ENCODE measurements around the gene STK11.
A peak's percentile ranks its signal among the peaks of the same experiment; 100 is the strongest.

The STK11 gene

DNA sequence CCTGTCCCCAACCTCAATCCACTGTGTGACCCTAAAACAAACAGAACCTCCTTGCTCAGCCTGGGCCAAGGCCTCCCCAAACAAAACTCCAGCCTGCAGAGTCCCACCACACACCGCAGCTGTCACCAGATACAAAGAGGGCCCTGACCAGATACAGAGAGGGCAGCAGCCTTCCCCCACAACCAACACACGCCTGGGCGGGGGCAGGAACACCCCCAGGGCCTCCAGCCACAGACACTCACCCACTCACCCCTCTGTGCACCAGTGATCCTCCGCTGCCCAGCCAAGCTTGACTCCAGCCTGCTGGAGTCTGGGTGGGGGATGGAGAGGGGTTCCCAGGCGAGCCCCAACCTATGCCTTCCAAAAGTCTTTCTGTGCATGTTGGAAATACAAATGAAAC, 57.6 kb downstream of the STK11 start:
- DNase-seq: no peak

DNA sequence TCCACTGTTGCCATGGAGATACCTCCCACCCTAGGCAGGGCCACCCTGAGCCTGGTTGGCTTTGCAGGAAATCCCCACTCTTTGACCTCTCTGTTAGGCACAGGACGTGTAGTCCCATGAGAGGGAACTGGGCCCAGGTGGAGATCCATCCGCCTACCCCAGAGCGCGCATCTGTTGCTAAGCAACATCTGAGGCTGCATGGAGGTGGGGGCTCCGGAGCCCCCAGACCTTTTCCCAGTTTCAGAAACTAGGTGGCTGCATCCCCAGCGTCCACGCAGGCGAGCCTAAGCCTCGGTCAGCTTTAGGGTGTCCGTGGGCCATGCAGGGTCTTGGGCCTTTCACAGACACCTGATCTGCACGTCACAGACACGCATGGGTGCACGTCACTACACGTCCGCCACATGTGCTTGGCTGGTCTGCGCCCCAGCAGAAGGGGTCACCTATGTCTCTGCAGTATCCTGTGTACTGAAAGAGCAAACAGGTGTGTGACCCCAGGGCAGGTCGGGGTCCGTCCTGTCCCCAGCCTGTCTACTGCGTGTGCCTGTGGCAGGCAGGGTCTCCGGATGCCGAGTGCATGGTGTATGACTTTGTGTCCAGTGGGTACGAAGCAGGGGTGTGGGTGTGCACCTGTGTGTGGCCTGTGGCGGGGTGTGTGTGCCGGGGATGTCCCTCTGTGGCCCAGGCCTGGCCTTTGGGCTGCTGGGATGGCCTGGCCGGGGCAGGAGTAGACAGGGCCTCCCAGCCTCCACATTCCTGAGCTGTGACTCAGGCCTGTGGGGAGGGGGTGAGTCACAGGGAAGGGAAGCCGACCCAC, 59.4 kb downstream of the STK11 start:
- no peak for DNase-seq

DNA sequence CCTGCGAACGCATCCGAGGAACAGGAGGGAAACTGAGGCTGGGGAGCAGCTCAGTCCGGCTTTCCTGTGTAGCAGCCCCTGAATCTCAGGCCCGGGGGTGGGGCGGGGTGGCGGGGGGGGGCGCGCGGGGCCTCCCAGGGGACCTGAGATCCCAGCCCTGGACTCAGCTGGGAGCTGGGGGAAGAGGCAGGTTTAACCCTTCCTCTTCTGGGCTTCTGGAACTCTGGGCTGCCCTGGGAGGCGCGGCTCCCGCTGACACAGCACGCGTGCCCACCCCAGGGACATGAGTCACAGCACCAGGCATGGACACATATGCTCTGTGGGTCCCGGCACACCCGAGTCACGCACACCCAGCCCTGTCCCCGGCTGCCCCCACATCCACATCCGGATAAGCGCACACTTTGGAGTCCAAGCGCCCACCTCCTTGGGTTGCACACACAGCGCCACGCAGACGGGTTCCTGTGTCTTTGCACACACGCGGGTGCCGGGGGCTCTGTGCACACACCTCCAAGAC, 60.1 kb downstream of the STK11 start:
- DNase-seq: no peak

DNA sequence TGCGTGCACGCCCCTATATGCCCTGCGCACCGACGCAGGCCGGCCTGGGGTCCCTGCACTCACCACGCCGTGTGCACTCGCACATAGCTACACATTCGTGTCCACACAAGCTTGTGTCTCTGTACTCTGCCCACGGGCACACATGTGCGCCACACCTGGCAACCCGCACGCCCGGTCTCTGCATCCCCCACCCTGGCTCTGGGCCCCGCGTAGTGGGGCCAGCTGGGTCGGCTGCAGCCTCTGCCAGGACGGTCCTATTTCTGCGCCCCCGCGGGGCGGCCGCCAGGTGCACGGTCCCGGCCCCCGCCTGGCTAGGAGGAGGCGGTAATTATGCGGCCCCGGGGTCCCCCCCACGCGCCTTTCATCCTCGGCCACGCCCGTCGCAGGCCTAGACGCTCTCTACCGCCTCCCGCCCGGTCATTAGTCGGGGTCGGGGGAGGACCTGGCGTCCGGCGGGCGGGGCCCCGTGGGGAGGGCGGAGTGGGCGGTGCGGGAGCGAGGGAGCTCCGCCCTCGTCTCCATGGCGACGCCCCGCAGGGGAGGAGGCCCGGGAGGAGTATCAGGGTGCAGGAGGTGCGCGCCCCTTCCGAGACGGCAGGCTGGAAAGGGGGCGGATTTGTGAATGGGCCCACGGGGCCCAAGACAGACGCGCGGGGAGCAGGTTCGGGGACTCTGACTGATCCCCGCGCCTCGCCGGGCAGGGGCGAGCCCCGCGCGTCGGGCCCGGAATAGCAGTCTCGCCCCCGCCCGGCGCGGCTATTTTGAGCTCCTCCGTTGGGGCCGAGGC, 60.7 kb downstream of the STK11 start:
- peak; percentile 77 for DNase-seq

DNA sequence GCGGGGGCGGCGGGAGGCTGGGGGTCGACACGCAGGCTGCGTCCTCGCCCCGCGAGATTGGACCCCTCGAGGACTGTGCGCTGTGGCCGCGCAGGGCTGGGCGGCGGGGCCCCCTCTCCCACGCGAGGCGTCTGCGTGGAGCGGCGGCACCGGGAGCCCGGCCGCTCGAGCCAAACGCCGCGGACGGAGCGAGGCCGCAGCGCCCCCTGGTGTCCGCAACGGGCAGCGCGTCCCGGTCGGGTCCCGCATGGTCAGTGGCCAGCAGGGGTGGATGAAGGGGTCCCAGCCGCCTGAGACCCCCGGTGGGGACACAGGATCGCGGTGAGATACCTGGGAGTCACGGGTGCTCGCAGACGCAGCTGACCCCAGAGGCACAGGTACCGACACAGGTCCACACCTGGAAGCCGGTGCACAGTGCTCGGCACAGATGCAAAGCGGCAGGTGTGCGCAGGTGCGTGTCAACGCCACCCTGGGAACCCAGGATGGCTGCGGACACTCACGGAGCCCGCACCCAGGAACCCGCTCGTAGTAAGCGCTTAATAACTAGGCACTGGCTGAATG, 61.4 kb downstream of the STK11 start:
- DNase-seq: no peak

DNA sequence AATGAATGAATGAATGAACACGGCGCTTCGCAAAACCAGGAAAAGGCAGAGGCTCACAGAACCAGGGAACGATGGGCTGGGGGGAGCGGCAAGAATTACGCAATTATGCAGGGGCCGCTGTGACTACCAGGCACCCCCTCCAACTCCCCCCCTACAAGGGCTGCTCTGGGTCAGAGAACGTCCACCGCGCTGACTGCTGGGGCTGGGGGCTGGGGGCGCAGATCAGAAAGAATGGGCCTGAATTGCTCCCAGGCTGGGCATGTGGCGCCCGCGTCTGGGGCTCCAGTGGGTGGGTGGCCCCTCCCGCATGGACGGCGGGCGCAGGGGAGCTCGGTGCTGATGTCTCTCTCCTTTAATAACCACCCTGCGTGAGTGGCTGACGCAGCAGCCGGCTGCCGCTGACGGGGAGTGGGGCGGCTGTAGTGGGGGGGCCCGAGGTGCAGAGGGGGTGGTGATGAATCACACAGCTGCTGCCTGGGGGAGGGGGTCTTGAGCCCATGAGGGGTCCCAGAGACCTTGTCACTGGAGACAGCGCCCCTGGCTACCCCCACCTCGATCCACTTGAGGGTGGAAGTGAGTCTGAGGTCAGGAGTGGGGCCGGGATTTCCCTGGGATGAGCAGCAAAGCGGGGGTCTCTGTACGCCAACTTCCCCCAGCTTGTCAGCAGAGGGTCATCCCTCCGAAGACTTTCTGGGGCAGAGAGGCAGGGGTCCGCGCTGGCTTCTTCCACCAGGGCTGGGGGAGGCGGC, 62.1 kb downstream of the STK11 start:
- DNase-seq: peak; percentile 44

DNA sequence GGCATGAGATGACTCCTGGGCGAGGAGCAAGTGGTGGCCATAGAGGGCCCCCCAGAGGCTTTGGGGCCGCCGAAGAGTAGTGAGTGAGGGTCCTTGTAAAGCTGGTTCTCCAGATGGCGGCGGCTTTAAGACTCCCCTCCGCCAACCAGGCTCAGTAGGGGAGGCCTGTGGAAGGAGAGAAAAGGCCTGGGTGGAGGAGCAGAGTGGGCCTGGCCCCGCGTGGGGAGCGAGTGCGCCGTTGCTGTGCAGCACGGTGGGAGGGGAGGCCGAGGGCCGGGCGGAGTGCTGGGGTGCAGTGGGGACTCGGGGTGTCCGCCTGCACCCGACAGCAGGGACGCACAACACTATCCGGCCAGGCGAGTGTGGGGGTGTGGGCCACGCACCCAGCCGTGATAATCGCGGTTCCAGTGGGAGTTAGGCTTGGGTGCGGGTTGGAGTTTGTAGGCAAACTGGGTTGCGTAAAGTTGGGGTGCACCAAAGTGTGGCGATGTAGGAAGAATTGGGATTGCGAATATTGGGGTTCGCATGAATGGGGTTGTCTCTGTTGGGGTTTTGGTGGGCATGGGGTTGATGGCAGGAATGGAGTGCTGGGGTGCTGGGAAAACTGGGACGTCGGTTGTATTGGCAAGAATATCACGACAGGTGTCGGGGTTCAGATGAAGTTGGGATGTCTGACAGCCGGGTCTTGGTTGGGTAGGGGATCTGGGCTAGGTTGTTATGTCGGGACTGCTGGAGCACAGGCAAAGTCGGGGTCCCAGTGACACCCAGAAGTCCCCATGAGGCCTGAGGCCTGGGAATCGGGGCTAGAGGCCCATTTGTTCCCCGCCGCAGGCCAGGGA, 62.9 kb downstream of the STK11 start:
- no peak for DNase-seq

DNA sequence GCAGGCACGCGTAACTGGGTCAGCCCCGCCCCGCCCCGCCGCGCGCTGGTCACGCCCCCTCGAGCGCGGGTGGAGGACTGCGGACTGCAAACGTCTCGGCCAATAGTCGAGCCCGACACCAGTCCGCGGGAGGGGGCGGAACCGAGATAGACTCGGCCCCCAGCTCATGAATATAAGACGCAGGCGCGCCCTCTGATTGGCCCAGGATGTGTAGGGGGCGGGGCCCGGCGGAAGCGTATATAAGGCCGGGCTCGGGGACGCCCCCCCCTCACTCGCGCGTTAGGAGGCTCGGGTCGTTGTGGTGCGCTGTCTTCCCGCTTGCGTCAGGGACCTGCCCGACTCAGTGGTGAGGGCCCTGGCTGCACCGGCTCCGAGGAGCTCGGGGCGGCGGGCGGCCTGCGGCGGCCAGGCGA, 63.5 kb downstream of the STK11 start, which contains the start of gene CIRBP:
Gene CIRBP, plus strand, starts transcription at position 268 of the 413 bp plus-strand sequence. CDS start 1,602 bp downstream, outside the sequence.
- peak; percentile 81 for DNase-seq

DNA sequence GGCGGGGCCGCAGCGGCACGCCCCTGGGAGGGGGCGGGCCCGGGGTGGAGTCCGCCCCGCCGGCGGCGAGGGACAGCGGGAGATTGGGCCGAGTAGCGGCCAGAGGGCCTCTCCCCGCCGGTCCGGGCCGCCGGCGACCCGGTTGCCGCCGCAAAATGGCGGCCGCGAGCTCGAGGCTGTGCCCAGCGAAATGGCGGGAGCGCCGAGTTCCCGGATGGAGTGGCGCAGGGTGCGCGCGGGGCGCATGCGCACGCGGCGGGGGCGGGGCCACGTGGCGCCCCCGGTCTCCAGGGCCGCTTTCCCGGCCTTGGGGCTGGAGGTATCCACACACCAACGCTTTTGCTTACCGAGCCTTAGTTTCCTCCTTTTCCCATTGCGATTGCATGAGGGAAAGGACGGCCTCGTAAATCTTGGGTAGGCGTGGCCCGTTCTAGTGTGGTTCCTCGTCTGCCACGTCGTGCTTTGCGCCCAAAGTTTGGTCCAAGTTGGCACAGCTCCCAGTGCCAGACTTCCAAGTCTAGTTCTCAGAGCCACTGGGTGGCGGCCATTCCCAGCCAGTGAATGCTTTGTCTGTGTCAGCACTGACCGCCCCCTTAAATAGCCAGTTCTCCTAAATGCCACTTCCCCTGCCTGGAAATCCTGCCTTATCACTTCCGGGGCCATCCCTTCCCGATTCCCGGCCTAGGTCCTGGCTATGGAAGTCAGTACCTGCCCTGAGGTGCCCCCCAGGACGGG, 64.1 kb downstream of the STK11 start:
- peak; percentile 62 for DNase-seq

DNA sequence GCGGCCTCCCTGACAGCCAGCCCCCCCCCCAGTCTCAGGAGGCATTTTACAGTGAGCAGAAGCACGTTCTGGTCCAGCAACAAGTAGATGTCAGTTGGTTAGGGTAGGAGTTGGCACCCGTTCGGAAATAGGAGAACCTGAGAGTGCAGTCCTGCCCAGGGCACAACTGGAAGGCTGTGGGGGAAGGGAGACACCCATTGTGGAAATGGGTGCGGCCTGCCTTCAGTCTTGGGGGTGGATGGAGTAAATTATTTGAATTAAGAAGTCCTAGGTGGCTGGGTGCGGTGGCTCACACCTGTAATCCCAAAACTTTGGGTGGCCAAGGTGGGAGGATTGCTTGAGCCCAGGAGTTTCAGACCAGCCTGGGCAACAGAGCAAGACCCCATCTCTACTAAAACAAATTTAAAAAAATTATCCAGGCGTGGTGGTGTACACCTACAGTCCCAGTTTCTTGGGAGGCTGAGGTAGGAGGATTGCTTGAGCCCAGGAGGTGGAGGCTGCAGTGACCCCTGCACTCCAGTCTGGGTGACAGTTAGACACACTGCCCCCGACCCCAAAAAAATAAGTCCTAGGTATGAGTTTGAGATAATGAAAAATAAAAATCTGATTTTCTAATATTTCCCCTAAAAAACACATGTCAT, 64.8 kb downstream of the STK11 start:
- no peak for DNase-seq

DNA sequence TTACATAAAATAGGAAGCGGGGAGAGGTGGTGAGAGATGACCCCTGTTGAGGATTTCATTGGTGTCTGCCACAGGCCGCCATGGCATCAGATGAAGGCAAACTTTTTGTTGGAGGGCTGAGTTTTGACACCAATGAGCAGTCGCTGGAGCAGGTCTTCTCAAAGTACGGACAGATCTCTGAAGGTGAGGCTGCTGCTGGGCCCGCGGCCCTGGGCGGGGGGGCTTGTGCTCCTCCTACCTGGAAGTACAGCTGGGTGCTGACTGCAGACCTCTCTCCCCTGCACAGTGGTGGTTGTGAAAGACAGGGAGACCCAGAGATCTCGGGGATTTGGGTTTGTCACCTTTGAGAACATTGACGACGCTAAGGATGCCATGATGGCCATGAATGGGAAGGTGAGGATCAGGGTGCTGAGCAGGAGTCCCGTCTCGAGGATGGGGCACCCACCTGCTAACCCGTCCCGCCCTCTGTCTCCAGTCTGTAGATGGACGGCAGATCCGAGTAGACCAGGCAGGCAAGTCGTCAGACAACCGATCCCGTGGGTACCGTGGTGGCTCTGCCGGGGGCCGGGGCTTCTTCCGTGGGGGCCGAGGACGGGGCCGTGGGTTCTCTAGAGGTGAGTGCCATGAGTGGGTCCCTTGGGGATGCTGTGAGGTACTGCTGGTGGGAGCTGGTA, 65.4 kb downstream of the STK11 start:
- no peak for DNase-seq

DNA sequence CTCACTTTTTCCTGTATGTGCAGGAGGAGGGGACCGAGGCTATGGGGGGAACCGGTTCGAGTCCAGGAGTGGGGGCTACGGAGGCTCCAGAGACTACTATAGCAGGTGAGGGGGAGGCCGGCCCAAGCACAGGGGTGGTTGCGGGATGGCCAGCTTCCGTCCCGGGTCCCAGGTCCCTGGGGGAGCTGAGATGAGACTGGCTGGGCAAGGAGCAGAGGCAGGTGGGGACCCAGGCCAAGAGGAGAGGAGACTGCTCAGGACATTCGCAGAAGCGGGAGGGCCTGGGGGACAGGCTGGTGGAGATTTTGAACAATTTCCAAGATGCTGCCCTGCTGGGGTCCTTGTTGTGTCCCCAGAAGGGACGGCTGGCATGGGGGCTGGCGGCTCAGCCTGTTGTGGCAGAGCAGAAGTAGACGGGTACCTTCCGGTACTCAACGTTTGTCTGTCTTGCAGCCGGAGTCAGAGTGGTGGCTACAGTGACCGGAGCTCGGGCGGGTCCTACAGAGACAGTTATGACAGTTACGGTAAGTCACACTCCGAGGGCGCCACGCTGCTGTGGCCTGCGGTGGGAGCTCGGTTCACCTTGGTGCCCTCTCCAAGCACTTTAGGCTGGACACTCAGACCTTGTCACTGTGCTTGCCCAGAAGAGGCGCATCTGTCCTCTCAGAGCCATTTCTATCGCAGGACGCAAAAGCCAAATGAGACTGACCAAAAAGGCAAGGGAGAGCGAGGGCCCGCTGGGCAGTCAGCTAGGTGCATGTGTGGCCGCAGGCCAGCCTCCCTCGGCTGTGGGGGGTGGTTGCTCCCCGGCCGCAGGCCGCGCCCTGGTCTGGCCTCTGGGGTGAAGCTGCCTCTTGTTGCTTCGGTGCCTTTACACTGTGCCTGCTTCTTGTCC, 66.2 kb downstream of the STK11 start:
- DNase-seq: no peak

DNA sequence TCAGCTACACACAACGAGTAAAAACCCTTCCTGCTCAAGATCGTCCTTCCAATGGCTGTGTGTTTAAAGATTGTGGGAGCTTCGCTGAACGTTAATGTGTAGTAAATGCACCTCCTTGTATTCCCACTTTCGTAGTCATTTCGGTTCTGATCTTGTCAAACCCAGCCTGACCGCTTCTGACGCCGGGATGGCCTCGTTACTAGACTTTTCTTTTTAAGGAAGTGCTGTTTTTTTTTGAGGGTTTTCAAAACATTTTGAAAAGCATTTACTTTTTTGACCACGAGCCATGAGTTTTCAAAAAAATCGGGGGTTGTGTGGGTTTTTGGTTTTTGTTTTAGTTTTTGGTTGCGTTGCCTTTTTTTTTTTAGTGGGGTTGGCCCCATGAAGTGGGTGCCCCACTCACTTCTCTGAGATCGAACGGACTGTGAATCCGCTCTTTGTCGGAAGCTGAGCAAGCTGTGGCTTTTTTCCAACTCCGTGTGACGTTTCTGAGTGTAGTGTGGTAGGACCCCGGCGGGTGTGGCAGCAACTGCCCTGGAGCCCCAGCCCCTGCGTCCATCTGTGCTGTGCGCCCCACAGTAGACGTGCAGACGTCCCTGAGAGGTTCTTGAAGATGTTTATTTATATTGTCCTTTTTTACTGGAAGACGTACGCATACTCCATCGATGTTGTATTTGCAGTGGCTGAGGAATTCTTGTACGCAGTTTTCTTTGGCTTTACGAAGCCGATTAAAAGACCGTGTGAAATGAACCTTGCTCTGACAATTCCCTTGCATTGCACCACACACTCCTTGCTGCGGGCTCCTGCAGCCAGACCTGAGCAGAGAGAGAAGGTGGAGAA, 67.1 kb downstream of the STK11 start:
- no peak for DNase-seq

DNA sequence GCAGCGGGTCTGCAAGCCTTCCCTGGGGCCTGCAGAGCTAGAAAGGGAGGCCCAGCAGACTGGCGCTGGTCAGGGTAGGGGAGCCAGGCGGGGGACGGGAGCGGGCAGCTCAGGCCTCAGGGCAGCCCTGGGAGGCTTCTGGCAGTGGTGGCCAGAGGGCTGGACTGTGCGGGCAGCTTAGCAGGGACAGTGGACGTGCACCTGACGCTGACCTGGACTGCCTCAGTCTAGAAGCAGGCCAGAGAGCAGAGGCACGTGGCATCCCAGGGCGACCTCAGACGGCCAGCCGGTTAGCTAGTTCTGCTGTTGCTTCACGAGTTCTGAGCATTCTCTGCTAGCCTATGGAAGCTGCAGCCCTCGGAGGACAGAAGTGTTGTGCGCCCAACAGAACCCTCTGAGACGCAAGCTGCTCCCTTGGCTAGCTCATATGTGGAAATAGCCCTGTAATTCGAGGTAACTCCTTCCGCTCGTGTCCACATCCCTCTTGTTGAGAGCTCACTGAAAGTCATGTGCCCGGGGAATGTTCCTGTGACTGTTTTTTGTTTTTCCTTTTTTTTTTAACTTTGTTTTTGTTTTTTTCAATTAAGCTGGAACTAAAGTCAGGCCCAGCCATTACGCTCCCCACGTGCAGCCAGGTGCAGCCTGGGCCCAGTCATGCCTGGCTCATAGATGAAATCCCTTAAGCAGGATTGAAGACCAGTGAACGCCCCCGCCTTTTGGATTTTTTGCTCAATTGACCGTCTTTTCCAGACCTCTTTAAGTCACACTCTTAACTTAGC, 67.9 kb downstream of the STK11 start:
- DNase-seq: no peak

DNA sequence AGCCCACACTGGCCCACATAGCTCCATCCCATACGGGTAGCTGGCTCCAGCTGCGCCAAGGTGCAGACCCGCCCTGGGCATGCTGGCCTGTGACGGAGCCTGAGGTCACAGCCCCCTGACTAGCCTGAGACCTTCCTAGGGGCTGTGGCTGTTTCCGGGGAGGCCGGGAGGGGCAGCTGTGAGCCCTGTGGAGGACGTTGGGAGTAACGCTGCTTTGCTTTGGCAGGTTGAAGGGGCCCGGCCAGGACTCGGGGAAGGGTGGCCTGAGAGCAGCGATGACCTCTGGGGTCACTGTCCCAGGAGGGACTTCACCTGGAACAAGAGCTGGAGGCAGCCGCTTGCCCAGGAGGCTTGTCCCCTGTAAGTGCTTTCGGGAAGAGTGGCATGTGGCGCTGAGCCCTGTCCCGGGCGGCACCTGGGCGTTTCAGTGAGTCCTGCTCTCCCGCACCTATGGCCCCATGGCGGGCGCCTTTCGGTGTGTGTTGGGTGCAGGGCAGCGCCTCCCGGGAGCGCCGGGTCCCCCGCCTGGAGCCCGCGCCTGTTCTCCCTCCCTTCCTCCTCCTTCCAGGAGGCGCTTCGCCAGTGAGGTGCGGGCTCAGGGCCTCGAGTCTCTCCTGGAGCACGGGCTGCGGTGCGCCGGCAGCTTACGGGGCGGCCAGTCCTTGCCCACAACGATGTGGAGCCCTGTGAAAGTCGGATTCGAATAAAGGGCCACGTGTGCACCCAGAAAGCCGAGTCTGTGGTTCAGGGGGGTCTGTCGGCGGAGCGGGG, 68.7 kb downstream of the STK11 start:
- no peak for DNase-seq

DNA sequence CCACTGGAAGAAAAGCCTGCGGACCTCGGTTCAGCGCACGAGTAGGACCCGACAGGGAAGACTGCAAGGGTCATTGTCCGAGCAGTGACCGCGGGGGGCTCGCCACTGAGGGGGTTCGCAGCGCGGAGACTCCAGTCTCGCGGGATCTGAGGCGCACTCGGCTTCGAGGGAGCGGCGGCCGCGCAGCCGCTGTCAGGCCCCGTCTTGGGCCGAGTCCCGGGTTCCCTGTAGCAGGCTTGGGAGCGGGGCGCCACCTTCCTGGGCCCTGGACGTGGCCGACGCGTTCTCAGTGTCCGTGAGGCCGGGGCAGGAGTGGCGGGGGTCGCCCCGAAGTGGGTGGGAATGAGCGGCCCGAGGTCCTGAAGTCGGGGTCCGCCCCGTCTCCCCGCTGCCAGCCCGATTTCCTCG, 69.3 kb downstream of the STK11 start:
- no peak for DNase-seq

Data from NCI-H2227 treated with DMSO at 0.1 percent for 48 hours (cell line).